Non-pigmented ciliary epithelial cell (primary cell): ENCODE results near the gene VGLL3.

Experiments used
- DNase-seq: peaks from one replicate; pipeline ENCODE4 v3.0.0-alpha.2; 2010; ENCODE audit warnings: low read depth

Gene VGLL3

GRCh38 chr3:86949850-86950249 is 41.1 kb downstream of the VGLL3 start:
- no peak for DNase-seq

- DNase-seq = no peak
Measured at GRCh38 chr3:86948822-86949221, 42.1 kb downstream of the VGLL3 start.

GRCh38 chr3:86942206-86942605 is 48.7 kb downstream of the VGLL3 start:
- no peak for DNase-seq

DNA sequence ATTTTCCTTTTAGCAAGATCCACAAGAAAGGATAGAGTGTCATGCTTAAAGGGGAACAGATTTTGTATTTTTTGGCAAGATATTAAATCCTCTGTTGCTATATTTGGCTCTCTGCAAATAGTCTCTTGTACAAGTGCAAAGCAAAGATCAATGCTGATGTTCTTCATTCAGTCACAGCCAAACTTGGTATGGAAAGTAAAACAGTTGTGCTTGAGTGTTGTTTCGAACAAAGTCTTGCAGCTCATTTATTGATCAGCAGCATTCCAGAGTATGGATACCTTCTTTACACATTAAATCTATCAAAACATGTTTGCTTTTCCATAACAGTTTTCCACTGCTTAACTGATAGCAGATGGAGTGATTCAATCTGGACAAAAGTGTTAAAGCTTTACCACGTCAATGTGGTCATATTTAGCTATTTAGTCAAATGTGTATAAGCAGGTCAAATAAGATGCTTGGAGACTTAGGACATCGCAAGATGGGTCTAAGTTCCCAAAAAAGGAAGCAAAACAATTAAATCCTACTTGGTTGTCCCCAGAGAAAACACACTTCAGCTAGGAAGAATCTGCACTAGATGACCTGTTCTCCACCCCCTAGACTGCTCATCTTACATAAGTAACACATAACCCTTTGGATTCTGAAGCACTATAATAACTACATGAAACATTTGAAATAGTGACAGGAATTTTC is 52.4 kb downstream of the VGLL3 start:
- no peak for DNase-seq

DNA sequence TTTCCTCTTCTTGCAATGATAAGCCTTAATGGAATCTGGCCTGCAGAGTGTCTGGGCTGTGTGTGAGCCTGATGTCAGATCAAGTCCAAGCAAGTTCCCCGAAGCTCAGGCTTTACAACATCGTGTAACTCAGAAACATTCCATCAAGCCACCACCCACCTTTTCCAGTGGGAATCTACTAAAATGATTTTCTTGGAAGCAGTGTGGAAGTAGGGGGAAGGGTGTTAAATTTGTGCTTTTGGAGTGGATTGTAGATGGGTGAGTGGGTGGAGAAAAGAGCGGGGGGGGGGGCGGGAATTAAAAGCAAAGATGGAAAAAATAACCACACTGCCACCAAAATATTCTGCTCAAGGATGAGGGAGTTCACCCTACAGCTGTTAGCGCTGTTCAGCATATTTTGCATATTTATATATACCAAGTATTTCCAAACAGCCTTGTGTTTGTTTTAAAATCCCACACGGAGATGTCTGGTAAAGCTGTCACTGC is 53.6 kb downstream of the VGLL3 start:
- peak; percentile 83 for DNase-seq

DNA sequence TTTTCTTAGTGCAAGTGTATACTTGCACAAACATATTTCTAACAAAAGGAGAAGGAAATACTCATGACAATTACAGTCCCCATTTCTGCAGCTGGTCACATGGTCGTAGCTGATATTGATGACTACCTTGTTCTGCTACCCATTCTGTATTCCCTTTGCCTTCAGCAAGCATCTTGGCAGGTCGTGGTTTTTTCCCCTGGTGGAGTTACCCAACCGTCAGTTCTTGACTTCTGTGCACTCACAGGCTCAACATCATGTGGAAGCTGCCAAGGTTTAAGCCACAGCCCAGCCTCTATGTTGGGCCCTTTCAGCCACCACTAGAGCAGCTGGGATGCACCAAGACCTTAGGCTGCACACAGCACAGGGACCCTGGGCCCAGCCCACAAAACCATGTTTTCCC is 56.1 kb downstream of the VGLL3 start:
- DNase-seq = no peak

GRCh38 chr3:86930831-86931230 is 60.1 kb downstream of the VGLL3 start:
- no peak for DNase-seq

DNA sequence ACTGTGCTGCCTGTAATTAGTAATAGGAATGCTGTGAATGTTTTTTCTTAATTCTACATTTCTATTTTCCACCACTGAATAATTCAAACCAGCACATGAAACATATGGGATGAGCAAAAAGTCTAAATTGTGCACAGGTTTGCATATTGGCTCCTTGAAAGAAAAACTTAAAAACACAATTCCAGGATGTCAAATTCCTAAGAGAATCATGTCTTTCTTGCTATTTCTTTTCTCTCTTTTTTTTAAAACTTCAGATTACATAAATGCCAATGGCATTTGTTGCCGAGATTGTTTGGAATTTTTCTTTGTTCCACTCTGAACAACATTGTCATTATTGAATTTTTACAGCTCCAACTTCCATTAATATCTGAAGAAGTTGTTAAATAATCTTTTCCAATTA is 60.8 kb downstream of the VGLL3 start:
- DNase-seq = no peak

GRCh38 chr3:86929046-86929445 is 61.9 kb downstream of the VGLL3 start:
- no peak for DNase-seq

DNA sequence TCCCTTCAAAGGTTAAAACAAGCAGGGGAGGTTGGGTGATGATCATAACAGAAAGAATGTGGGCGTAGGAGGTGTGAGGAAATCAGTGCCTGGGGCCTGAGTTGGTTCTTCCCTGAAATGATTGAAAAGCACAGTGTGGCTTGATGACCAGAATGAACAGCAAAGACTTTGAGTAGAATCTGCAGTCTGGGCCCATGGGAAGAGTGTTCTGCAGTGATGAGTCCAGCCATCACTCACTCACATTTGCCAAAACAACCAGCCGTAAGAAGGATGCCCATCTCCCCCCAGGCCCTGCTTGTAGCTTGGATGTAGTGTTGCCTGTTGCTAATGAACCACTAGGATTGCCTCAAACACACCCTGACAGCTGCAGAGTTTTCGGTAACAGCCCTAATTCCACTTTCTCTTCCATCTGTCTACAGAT is 67.9 kb downstream of the VGLL3 start:
- no peak for DNase-seq

GRCh38 chr3:86921971-86922680 is 68.8 kb downstream of the VGLL3 start:
- DNase-seq = no peak

DNA sequence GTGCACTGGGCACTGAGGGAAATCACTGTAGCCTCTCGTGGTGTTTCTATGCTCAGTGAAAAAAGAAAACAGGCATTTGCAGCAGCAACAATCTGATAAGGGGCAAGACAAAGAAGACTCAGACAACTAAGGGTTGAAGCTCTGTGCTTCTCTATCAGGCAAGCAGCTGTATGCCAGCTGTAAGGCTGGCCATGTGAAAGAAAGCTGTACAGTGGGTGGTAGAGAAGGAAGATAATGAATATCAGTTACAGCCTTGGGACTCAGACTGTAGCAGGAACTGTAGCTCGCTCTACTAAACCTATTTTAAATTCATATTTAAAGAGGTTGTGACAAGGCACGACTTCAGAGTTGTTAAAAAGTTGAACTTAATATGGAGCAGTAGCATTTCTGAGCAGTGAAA is 76.3 kb downstream of the VGLL3 start:
- DNase-seq = no peak

DNA sequence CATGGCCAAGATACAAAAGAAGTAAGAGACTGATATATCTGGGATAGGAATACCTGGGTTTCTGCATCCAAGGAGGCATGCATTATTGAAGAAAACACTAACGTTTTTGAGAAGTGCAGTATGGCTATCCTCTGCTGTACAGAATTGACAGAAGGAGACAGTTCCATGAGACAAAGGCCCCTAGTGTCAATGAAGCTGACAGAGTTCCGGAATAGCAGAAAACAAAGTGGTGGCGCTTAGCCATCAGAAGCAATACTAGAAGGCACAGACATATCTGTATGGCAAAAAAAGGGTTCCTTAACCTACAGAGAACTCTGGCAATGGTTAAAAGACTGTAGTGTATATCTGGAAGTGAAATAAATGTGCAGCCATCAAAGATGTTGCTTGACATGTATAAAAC is 77.8 kb downstream of the VGLL3 start:
- DNase-seq = no peak

GRCh38 chr3:86895202-86895601 is 95.7 kb downstream of the VGLL3 start:
- peak; percentile 8 for DNase-seq

DNA sequence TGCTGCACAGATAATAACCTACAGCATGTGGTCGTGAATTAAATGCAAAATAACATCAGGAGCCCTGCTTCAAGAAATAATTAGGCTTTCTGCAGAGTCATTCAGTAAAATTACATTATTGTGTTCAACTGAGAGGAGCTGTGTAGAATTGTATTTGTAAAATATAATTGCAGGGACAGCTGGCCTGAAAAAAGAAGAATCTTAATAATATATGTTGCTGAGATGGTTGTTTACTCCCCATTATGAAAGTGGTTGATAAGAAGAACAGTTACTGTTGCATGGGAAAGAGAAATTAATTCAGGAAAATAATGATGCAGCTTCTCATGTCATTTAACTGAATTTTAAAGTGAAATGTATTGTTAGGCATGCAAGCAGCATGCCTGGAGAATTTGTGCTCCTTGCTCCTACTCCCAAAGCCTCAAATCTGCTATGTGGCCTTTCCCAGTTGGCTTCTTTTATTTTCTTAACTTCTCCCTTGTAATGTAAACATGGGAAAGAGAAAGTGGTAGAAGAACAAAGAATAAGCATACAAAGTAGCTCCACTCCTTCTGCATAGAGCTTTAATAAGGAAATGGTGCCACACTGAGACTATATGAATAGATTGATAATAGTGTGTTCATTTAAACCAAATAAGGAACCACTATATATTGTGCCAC is 100.1 kb downstream of the VGLL3 start:
- no peak for DNase-seq
